Calu3 (cell line): ENCODE results near the gene CTNNBL1. TPM values are rescaled to one million over a fixed set of nuclear protein-coding genes. Genes with fewer than 3 reads are reported as not detected.

Experiments
- BruUV-seq: library from RNA; stranded (reverse); fragments of 400-500 nt; replicated peaks from 2 replicates; lab custom pipeline; 2021; lab: Mats Ljungman, UMichigan
- CTCF ChIA-PET: fragments of 300-600 bp; sonication (Branson Sonifier 250); formaldehyde crosslinking; loops from one replicate; lab custom pipeline; 2022; ENCODE audit warnings: antibody characterized with exemption; lab: Charles Lee
- DNase-seq: peaks from one replicate; pipeline ENCODE4 v3.0.0; 2022
- H3K27ac Mint-ChIP-seq: one replicate; pipeline ENCODE4 v1.8.0; 2022; ENCODE audit warnings: mixed read lengths; ENCODE audit not compliant: unreplicated experiment
- H3K27me3 Mint-ChIP-seq: one replicate; pipeline ENCODE4 v1.8.0; 2022; ENCODE audit warnings: mixed read lengths; ENCODE audit not compliant: unreplicated experiment
- H3K36me3 Mint-ChIP-seq: one replicate; pipeline ENCODE4 v1.8.0; 2022; ENCODE audit warnings: mild to moderate bottlenecking, moderate library complexity, mixed read lengths; ENCODE audit not compliant: insufficient read depth, unreplicated experiment
- H3K4me1 Mint-ChIP-seq: one replicate; pipeline ENCODE4 v1.8.0; 2022; ENCODE audit warnings: mild to moderate bottlenecking, low read depth, mixed read lengths; ENCODE audit not compliant: unreplicated experiment
- H3K4me3 Mint-ChIP-seq: one replicate; pipeline ENCODE4 v1.8.0; 2022; ENCODE audit warnings: mild to moderate bottlenecking, low read depth, moderate library complexity, mixed read lengths; ENCODE audit not compliant: unreplicated experiment
- H3K9me3 Mint-ChIP-seq: one replicate; pipeline ENCODE4 v1.8.0; 2022; ENCODE audit warnings: low read depth, mixed read lengths; ENCODE audit not compliant: unreplicated experiment
- intact Hi-C: fragments of 100-400 bp; cut with micrococcal nuclease; formaldehyde crosslinking; loops from one replicate; pipeline ENCODE4 v1.10.0; 2022; ENCODE audit not compliant: unreplicated experiment
- total RNA-seq: library from RNA; stranded (reverse); gene quantifications from 2 replicates; pipeline ENCODE4 v1.2.3, GENCODE V29; 2022
- TF ChIP-seq, protein P1 (sequence below): fragments of 200-600 bp; IDR thresholded peaks from one replicate; pipeline ENCODE4 v1.8.0; 2022; ENCODE audit warnings: antibody characterized with exemption; ENCODE audit not compliant: unreplicated experiment

CTNNBL1 gene
- total RNA-seq, 1 experiment from 2014 or later: 106 TPM

GRCh38 chr20:37885042-37885441, 191.2 kb downstream of the CTNNBL1 start:
- Mint-ChIP-seq H3K27ac (no peak overlapping the region), H3K9me3 (no peaks in the 10 kb centered on the region), H3K4me1 (no peaks in the 10 kb centered on the region), H3K27me3 (peaks cover 46% of the 10 kb centered on the region), H3K4me3 (no peak overlapping the region), H3K36me3 (no peaks in the 10 kb centered on the region)
- TF ChIP-seq, protein P1, sequence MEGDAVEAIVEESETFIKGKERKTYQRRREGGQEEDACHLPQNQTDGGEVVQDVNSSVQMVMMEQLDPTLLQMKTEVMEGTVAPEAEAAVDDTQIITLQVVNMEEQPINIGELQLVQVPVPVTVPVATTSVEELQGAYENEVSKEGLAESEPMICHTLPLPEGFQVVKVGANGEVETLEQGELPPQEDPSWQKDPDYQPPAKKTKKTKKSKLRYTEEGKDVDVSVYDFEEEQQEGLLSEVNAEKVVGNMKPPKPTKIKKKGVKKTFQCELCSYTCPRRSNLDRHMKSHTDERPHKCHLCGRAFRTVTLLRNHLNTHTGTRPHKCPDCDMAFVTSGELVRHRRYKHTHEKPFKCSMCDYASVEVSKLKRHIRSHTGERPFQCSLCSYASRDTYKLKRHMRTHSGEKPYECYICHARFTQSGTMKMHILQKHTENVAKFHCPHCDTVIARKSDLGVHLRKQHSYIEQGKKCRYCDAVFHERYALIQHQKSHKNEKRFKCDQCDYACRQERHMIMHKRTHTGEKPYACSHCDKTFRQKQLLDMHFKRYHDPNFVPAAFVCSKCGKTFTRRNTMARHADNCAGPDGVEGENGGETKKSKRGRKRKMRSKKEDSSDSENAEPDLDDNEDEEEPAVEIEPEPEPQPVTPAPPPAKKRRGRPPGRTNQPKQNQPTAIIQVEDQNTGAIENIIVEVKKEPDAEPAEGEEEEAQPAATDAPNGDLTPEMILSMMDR: no peak
- BruUV-seq: no TSS peak
- intact Hi-C loops: no loop called here
- DNase-seq: no peak
- CTCF ChIA-PET: no interaction called here

DNA sequence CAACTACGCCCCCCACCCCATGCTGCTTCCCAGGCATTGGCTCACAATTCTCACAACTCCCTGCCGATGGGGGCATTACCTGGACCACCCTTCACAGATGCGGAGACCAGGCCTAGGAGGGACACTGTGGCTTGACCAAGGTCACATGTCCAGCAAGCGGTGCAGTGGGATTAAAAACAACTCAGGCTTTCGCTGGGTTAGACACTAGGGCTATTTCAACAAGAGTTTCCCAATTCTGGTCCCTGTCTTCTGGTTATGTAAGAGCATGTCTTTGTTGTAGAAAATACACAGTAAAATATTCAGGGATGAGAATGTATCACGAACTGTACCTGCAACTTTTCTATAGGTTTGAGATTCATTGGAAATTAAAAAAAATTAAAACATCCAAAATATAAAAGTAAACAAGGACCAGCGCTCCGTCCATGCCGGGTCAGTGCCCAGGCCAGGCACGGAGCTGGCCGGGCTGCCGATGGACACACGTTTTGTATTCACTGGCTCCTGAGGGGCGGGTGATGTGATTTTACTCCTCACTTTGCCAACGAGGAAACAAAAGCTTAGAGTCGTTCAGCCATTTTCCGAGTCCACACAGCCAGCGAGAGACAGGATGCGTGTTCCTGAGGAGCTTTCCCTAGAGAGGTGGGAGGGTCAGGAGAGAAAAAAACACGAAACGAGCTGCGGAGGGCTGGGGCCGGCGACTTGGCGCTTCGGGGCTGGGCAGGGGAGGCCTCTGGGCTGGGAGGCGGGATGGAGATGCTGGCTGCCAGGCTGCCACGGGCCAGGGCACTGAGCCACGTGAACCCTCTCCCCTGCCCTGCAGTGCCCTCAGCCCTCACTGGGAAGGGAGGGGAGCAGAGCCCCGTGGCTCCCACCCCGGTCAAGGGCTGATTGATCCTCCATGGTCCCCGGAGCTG, 192.0 kb downstream of the CTNNBL1 start:
- BruUV-seq: no TSS peak
- Mint-ChIP-seq H3K4me3 (no peak overlapping the region), H3K4me1 (no peaks in the 10 kb centered on the region), H3K27me3 (peaks cover 52% of the 10 kb centered on the region), H3K36me3 (no peaks in the 10 kb centered on the region), H3K27ac (no peak overlapping the region), H3K9me3 (no peaks in the 10 kb centered on the region)
- DNase-seq: no peak
- intact Hi-C loops: no loop called here
- CTCF ChIA-PET: interaction anchor here (1.3 kb wide), 1 partner anchor 20 kb away, joined by 3 read pairs; no protein-coding TSS in a partner anchor
- TF ChIP-seq, protein P1: no peak

DNA sequence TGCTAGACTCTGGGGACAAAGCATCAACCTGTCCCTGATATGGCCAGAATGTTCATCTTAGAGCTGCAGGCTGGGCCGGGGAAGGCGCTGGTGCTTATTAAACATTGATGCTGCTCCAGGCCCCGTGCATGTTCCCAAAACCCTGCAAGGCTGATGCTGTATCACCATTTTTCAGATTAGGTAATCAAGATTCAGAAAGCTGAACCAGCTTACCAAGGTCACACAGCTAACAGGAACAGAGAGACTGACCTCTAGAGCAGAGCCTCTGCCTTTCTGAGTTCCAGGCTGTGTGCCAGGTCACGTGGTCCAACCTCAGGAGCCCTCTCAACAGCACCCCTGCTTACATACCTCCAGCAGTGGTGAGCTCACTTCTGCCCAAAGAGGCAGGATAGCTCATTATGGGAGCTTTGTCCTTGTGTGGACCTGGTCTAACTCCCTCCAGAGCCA, 193.0 kb downstream of the CTNNBL1 start:
- Mint-ChIP-seq H3K9me3 (no peaks in the 10 kb centered on the region), H3K4me3 (no peak overlapping the region), H3K27me3 (peaks cover 44% of the 10 kb centered on the region), H3K27ac (no peak overlapping the region), H3K36me3 (no peaks in the 10 kb centered on the region), H3K4me1 (no peaks in the 10 kb centered on the region)
- no peak for DNase-seq
- intact Hi-C loops: no loop called here
- CTCF ChIA-PET: interaction anchor here (0.6 to 1.3 kb wide), 2 partner anchors 19 to 31 kb away, joined by 3 read pairs; no protein-coding TSS in a partner anchor
- TF ChIP-seq, protein P1: no peak
- no TSS peak for BruUV-seq

DNA sequence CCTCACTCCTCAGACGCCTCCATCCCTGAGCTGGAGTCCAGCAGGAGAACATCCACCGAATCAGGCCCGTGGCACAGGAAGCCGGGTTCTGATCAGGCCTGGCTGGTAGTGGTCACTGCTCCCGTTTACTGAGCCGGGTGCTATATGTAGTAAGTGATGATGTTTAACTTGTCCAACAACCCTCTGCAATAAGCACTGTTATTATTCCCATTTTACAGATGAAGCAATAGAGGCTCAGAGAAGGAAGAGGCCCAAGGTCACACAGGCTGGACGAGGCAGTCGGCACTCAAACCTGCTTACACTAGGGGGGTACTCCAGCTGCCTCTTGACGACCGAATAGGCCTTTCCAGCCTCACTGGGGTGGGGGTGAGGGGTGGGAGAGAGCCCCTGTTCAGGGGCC, 194.8 kb downstream of the CTNNBL1 start:
- Mint-ChIP-seq H3K27ac (no peak overlapping the region), H3K4me3 (no peak overlapping the region), H3K36me3 (no peaks in the 10 kb centered on the region), H3K27me3 (peaks cover 50% of the 10 kb centered on the region), H3K4me1 (no peaks in the 10 kb centered on the region), H3K9me3 (no peaks in the 10 kb centered on the region)
- no TSS peak for BruUV-seq
- CTCF ChIA-PET: no interaction called here
- intact Hi-C loops: no loop called here
- no peak for DNase-seq
- TF ChIP-seq, protein P1: no peak
